Frontal cortex (tissue), 4 donors: Measurements from ENCODE around the gene NUP93. TPM values are rescaled to one million over a fixed set of nuclear protein-coding genes. Genes with fewer than 3 reads are reported as not detected.
"Not testable (repeated sequence)": the region's sequence is repeated elsewhere in the genome, so short reads cannot be mapped to it uniquely, and the experiment has no call there.

Experiments
- DNase-seq, 2 donors: peaks; one replicate each; pipeline ENCODE4 v3.0.0; 2012; ENCODE audit warnings: low spot score in 2 of 2
- FAIRE-seq: peaks from 2 replicates; lab custom pipeline; 2012; peaks lifted over from hg19 to GRCh38; lab: Jason Lieb, UNC
- total RNA-seq: library from RNA; depleted of rRNA; stranded (reverse); fragments of >200 nt; gene quantifications from one replicate; pipeline ENCODE4 v1.2.3, GENCODE V29; 2014
- donor health status: control.
- donor health status: control.
- donor health status: control.

Gene NUP93
- total RNA-seq, 1 donor from 2014 or later: 219 TPM

DNA sequence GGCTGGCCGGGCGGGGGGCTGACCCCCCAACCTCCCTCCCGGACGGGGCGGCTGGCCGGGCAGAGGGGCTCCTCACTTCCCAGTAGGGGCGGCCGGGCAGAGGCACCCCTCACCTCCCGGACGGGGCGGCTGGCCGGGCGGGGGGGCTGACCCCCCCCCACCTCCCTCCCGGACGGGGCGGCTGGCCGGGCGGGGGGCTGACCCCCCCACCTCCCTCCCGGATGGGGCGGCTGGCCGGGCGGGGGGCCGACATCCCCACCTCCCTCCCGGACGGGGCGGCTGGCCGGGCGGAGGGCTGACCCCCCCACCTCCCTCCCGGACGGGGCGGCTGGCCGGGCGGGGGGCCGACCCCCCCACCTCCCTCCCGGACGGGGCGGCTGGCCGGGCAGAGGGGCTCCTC, 9.4 kb downstream of the NUP93 start:
- DNase-seq, FAIRE-seq: not testable (repeated sequence)

GRCh38 chr16:56741399-56741798, 11.5 kb downstream of the NUP93 start:
- DNase-seq (no peak), FAIRE-seq (peak; percentile 31)

DNA sequence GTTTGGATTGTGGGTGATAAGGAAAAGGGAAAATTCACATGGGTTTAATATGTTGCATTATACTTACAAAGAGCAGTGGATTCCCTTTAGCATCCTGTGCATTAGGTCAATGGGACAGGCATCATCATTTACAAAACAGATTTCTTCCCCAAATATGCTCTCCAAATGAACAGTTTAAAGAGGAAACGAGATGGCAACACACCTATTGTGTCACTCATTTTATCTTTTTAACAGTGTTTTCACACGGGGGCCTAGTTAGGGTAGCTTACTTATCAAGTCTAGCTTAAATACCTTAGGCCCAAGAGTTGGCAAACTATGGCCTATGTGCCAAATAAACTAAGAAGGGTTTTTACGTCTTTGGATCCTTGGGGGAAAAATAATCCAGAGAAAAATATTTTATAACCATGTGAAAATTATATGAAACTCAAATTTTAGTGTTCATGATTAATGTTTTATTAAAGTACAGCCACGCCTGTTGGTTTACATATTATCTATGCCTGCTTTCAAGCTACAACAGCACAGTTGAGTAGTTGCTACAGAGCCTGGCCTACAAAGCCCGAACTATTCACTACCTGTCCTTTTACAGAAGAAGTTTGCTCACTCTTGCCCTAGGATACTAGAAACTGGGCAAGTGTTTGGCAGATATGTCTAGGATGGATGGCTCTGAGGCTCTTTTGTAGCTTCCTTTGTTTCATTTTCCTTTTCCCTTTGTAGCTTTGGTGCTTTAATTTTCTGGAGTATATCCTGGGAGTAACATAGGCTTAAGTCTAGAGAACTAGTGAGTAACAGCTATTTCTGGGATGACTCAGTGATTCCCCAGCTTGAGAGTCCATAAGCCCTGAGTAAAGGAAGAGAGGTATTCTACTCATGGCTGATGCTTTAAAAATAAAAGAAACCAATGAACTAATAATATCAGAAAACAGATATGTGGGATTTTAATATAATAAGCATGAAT, 12.4 kb downstream of the NUP93 start:
- FAIRE-seq: no peak
- no peak for DNase-seq

DNA sequence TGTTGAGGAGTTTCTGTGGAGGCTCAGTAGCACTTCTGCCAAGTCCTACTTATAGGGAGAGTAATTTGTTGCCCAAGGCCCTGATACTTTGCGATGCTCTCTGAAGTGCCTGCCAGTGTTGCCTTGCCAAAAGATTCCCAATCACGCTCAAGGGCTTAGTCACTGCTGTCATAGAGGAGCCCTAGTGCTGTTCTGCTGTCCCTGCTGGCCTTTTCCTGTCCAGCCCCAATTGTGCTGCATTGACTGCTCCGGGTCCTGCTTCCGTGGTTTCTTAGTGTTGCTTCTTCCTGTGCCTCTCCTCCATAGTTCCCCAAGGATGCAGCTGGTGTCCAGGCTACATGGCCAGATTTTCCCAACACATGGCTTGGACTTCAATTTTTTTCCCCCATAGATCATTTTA, 13.9 kb downstream of the NUP93 start:
- FAIRE-seq: no peak
- DNase-seq: no peak

GRCh38 chr16:56744996-56745640, 15.2 kb downstream of the NUP93 start:
- no peak for DNase-seq
- no peak for FAIRE-seq

DNA sequence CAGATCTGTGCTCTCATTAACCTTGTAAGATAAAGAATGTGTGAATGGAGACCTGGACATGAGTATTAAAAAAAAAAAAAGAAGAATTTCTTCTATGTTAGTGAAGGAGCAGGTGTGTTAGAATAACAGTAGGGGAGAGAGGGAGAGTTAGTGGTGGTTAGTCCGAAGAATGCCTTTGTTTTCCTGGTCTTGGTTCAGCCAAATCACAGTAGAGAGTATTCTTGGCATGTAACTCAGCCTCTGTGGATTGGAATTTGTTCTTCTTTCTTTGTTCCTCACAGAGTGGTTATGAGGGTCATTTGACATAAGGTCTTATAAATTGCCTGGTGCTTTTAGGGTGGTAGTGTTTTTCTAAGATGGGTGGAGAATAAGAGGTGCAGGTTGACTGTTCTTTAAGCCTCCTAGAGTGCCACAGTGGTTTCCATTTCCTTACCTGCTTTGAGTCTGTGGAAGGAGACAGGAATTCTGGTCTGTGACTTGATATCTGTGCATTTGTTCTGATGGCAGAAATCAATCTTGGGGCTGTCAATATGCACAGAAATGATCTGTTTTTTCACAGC, 17.6 kb downstream of the NUP93 start:
- FAIRE-seq: no peak

DNA sequence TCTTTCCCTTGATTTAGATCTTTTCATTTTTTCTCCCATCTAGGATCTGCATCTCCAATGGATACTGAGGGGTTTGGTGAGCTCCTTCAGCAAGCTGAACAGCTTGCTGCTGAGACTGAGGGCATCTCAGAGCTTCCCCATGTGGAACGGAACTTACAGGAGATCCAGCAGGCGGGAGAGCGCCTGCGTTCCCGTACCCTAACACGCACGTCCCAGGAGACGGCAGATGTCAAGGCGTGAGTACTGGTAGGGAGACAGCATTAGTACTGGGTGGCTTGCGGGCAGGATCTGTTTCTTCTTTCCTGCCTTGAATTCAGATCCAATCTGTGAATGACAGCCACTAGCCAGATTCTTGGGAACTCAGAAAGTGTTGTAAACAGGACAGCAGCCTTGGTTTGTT, 18.3 kb downstream of the NUP93 start:
- DNase-seq (no peak), FAIRE-seq (no peak)

More for the DNA sequence above, 17.6 kb downstream of the NUP93 start:
- DNase-seq: no peak

DNA sequence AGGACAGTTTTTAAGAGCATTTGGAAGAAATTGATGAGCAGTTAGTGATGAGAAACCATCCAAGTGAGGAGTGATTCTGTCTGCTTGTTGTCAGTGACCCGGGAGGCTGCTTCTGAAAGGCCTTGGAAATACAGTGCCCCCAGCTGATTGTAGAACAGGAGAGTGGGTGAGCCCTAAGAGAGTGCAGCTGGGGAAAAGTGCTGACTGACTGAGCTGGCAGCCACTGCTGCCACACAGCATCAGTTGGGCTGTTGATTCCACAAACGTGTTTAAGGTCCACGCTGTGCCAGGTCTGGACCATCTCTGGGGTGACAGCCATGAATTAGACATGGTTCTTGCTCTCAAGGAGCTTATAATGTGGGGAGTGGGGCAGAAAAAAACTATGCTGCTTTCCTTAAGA, 18.9 kb downstream of the NUP93 start:
- DNase-seq: no peak
- FAIRE-seq: no peak

DNA sequence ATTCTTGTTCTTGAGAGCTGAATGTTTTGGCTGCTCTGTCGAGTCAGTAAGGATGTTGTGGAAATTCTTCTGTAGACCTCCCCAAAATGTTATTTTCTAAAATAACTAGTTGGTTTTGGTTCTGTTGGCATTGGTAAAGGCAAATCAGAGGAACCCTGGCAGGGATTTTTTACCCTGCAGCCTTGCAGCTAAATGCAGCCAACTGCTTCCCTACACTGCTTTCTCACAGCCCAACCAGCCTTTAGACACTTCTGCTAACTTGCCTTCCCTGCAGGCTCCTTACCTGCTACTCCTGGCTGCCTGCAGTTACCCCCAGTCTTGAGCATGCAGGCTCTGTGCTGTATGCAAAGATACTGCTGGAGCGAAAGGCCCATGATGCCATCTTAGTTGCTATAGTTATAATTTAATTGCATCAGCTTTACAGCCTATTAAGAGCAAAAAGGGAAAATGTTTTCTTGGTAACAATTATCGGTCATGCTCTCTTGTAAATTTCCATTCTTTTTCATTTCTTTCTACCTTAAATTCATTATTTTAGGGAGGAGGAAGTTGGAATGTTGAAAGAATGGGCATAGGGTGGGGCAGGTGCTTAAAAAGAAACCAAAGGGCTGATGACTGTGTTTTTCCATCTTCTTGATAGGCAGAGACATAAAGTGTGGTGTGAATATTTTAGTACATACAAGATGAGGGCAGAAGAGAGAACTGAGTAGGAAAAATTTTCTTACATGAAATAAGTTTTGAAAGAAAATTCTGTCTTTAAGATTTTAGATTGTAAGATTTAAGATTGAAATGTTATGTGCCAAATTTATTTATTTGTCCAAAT, 20.0 kb downstream of the NUP93 start:
- DNase-seq (no peak), FAIRE-seq (no peak)

DNA sequence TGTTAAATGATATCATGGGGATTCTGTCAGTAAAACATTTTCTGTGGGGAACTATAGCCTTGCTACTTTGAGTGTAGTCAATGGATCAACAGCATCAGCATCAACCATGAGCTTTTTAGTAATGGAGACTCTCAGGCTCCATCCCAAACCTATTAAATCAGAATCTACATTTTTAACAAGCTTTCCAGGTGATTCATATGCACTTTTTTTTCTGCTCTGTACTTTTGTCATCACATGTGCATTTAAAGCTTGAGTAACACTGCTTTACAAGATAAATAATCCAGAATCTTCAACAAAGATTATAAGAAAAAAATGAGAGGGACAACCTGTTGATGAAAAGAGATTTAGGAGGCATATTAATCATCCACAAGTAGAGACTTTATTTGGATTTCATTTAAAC, 23.5 kb downstream of the NUP93 start:
- FAIRE-seq (no peak), DNase-seq (no peak)

- FAIRE-seq (no peak), DNase-seq (no peak)
Measured at GRCh38 chr16:56755038-56755437, 25.1 kb downstream of the NUP93 start.

DNA sequence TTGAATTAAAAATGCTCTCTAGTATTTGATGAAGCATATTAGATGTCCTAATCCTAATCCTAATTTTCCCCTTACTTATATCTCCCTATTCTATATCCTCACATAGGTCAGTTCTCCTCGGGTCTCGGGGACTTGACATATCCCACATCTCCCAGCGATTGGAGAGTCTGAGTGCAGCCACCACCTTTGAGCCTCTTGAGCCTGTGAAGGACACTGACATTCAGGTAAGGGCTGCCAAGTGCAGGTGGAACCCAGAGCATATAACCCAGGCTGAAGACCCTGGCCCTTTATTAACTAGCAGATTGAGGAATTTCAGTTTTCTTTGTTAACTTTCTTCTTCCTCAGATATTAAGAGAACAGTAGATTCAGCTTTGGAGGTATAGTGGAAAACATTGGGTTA, 28.5 kb downstream of the NUP93 start:
- FAIRE-seq (no peak), DNase-seq (no peak)

DNA sequence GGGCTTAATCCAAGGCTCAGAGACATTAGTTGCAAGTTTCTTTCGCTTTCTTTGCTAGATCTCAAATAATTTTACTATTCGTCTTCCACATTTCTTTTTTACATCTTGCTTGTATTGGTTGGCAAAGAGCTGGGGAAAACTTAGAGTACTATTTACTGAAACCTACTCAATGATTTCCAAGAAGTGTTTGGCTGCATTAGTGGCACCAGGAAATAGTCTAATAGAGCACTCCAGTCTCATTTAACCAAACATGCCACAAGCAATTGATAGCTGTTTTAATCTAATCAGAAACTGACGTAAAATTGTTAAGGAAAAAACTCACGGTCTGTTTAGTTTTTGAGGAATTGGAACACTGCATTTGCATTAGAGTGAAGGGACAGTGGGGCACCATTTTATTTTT, 29.0 kb downstream of the NUP93 start:
- FAIRE-seq (no peak), DNase-seq (no peak)

DNA sequence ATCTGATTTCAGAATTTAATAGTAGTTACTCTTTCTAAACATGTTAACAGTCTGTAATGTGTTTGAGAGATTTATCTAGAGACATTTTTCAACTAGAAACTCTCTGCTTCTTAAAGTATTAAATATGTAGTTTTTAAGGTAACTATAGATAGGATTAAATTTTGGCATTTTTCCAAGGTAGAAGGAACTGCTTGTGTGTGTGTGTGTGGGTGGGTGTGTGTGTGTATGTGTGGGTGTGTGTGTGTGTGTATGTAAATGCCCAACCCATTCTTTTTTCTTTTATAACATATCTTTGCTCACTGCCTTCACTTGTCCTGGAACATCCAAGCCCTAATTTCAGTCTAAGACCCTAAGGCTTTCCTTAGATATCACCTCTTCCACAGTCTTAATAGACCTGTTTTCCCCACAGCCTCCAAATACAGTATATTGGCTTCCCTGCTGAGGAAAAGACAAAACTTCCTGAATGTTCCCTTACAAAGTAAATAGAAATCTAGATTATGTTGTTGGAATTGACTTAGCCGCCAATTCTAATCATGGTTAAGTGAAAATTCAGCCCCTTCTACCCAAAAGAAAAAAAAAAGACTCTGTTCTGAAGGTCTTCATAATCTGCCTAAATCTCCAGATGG, 33.5 kb downstream of the NUP93 start:
- DNase-seq: no peak
- no peak for FAIRE-seq

- FAIRE-seq: no peak
Measured at GRCh38 chr16:56764835-56765234, 34.9 kb downstream of the NUP93 start.

GRCh38 chr16:56765949-56766348, 36.0 kb downstream of the NUP93 start:
- DNase-seq: no peak
- no peak for FAIRE-seq

More at GRCh38 chr16:56764835-56765234, 34.9 kb downstream of the NUP93 start:
- no peak for DNase-seq

- DNase-seq (no peak), FAIRE-seq (no peak)
Measured at GRCh38 chr16:56767024-56767423, 37.1 kb downstream of the NUP93 start.

GRCh38 chr16:56769677-56770076, 39.7 kb downstream of the NUP93 start:
- DNase-seq (no peak), FAIRE-seq (no peak)

GRCh38 chr16:56771558-56772279, 41.8 kb downstream of the NUP93 start:
- DNase-seq: no peak
- no peak for FAIRE-seq
